Right atrium auricular region (tissue), 2 donors: ENCODE measurements around the gene DMBT1. TPM values are rescaled to one million over a fixed set of nuclear protein-coding genes. Genes with fewer than 3 reads are reported as not detected.

Experiments used
- DNase-seq: peaks from one replicate; pipeline ENCODE4 v3.0.0-alpha.2; 2019; ENCODE audit warnings: low spot score
- H3K27ac ChIP-seq, 2 donors: fragments of 200-600 bp; sonication (generic); 1 replicate in 1 of 2; 2 replicates in 1 of 2; pipeline ENCODE4 v1.5.1; 2016 to 2019
- H3K27me3 ChIP-seq, 2 donors: fragments of 200-600 bp; sonication (generic); one replicate each; pipeline versions ENCODE4 v1.5.1 to v1.6.0; 2017 to 2019
- H3K36me3 ChIP-seq: fragments of 200-600 bp; sonication (generic); one replicate; pipeline ENCODE4 v1.5.1; 2016
- H3K4me1 ChIP-seq, 2 donors: fragments of 200-600 bp; sonication (generic); one replicate each; pipeline versions ENCODE4 v1.5.1 to v1.6.0; 2017 to 2019
- H3K4me3 ChIP-seq, 2 donors: fragments of 200-600 bp; sonication (generic); 1 replicate in 1 of 2; 2 replicates in 1 of 2; pipeline ENCODE4 v1.5.1; 2017 to 2019; ENCODE audit warnings: mild to moderate bottlenecking in 1 of 2, moderate library complexity in 1 of 2
- H3K9me3 ChIP-seq, 2 donors: fragments of 200-600 bp; sonication (generic); one replicate each; pipeline ENCODE4 v1.5.1; 2019
- CTCF ChIP-seq, 2 donors: fragments of 200-600 bp; sonication (generic); IDR thresholded peaks; one replicate each; pipeline ENCODE4 v1.5.1; 2019; ENCODE audit warnings: antibody characterized with exemption in 2 of 2
- total RNA-seq, 2 donors: library from RNA; depleted of rRNA; stranded (reverse); fragments of >200 nt; gene quantifications; one replicate each; pipeline ENCODE4 v1.1.0, GENCODE V29; 2016

DMBT1 gene
- total RNA-seq, 2 donors from 2014 or later, result 0.08 TPM; not detected in 1

GRCh38 chr10:122561212-122561611, 658 bp downstream of the DMBT1 start:
- no peak overlapping the region for H3K4me3 ChIP-seq
- H3K27ac ChIP-seq, result no peak overlapping the region
- TF ChIP-seq CTCF (IDR thresholded peaks at IDR 0.05), result no peak
- H3K4me1 ChIP-seq, result peaks cover 0 to 7% of the 10 kb centered on the region in 2 donors
- H3K36me3 ChIP-seq, result no peaks in the 10 kb centered on the region
- no peaks in the 10 kb centered on the region for H3K9me3 ChIP-seq
- no peaks in the 10 kb centered on the region for H3K27me3 ChIP-seq
- DNase-seq, result no peak

- TF ChIP-seq CTCF (IDR thresholded peaks at IDR 0.05), result no peak
- Histone ChIP-seq H3K4me3 (no peak overlapping the region), H3K4me1 (peaks cover 0 to 7% of the 10 kb centered on the region in 2 donors), H3K36me3 (no peaks in the 10 kb centered on the region), H3K27ac (no peak overlapping the region), H3K9me3 (no peaks in the 10 kb centered on the region), H3K27me3 (no peaks in the 10 kb centered on the region)
- no peak for DNase-seq
Observed at GRCh38 chr10:122561792-122562191, 1.2 kb downstream of the DMBT1 start.

- no peak overlapping the region for H3K4me3 ChIP-seq
- H3K36me3 ChIP-seq, result no peaks in the 10 kb centered on the region
- H3K4me1 ChIP-seq, result peaks cover 0 to 7% of the 10 kb centered on the region in 2 donors
- H3K27ac ChIP-seq, result no peak overlapping the region
- no peaks in the 10 kb centered on the region for H3K9me3 ChIP-seq
- TF ChIP-seq CTCF (IDR thresholded peaks at IDR 0.05), result no peak
- DNase-seq, result no peak
- no peaks in the 10 kb centered on the region for H3K27me3 ChIP-seq
Observed at GRCh38 chr10:122564980-122565379, 4.4 kb downstream of the DMBT1 start.

GRCh38 chr10:122565766-122566206, 5.2 kb downstream of the DMBT1 start:
- H3K4me1 ChIP-seq, result peaks cover 0 to 7% of the 10 kb centered on the region in 2 donors
- H3K9me3 ChIP-seq, result no peaks in the 10 kb centered on the region
- H3K4me3 ChIP-seq, result peak overlapping the region in 1 of 2 donors; percentile 22
- TF ChIP-seq CTCF (IDR thresholded peaks at IDR 0.05), result peak; percentile 71 to 88
- no peaks in the 10 kb centered on the region for H3K36me3 ChIP-seq
- H3K27me3 ChIP-seq, result no peaks in the 10 kb centered on the region
- no peak overlapping the region for H3K27ac ChIP-seq
- peak; percentile 89 for DNase-seq

- H3K27ac ChIP-seq, result no peak overlapping the region
- H3K27me3 ChIP-seq, result no peaks in the 10 kb centered on the region
- peaks cover 0 to 7% of the 10 kb centered on the region in 2 donors for H3K4me1 ChIP-seq
- no peaks in the 10 kb centered on the region for H3K9me3 ChIP-seq
- H3K36me3 ChIP-seq, result no peaks in the 10 kb centered on the region
- no peak overlapping the region for H3K4me3 ChIP-seq
- no peak for TF ChIP-seq CTCF (IDR thresholded peaks at IDR 0.05)
- no peak for DNase-seq
Observed at GRCh38 chr10:122566632-122567031, 6.1 kb downstream of the DMBT1 start.

GRCh38 chr10:122567056-122567660, 6.6 kb downstream of the DMBT1 start:
- DNase-seq, result no peak
- H3K27ac ChIP-seq, result no peak overlapping the region
- H3K27me3 ChIP-seq, result no peaks in the 10 kb centered on the region
- H3K4me1 ChIP-seq, result peaks cover 0 to 7% of the 10 kb centered on the region in 2 donors
- no peaks in the 10 kb centered on the region for H3K9me3 ChIP-seq
- no peak overlapping the region for H3K4me3 ChIP-seq
- TF ChIP-seq CTCF (IDR thresholded peaks at IDR 0.05), result peak in 1 of 2 donors; percentile 62
- no peaks in the 10 kb centered on the region for H3K36me3 ChIP-seq
